Esophagus squamous epithelium (tissue), 4 donors: Measurements from ENCODE around the gene SCN2B.

ENCODE experiments used
- CTCF ChIP-seq, 6 experiments: fragments of 450-650 bp in 4 of 6; fragments of 200-600 bp in 2 of 6; sonication (generic) in 2 of 6; IDR thresholded peaks; one replicate each; pipeline ENCODE4 v1.5.1; 2016 to 2019; ENCODE audit warnings: antibody characterized with exemption in 6 of 6, mild to moderate bottlenecking in 4 of 6, moderate library complexity in 4 of 6
- POLR2A ChIP-seq, 4 donors: fragments of 450-650 bp; IDR thresholded peaks; one replicate each; pipeline ENCODE4 v1.6.1; 2017; ENCODE audit warnings: antibody characterized with exemption in 4 of 4, mild to moderate bottlenecking in 4 of 4, moderate library complexity in 3 of 4

DNA sequence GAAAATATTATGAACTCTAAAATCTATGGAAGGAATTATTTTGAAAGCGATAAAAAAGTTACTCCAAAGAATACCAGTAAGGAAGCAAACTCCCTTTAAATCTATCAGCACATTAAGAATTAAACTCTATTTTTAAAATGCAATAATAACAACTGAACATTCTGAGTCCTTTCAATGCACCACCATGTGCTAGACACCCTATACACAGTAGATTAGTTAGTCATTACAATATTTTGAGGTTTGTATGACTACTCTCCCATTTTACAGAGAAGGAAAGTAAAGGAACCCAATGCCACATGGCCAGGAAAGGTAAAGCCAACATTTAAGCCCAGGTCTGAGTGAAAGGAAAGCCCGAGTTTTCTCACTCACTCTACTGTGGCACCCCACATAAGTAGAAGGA, 30.6 kb upstream of the SCN2B start:
- TF ChIP-seq POLR2A (IDR thresholded peaks at IDR 0.05) = no peak
- no peak for TF ChIP-seq CTCF (IDR thresholded peaks at IDR 0.05)
